ENCODE results near the gene TRPM1. TPM values are rescaled to one million over a fixed set of nuclear protein-coding genes. Genes with fewer than 3 reads are reported as not detected.

Gene TRPM1
- total RNA-seq: not detected in 3 replicates
- long read RNA-seq: 0 reads

DNA sequence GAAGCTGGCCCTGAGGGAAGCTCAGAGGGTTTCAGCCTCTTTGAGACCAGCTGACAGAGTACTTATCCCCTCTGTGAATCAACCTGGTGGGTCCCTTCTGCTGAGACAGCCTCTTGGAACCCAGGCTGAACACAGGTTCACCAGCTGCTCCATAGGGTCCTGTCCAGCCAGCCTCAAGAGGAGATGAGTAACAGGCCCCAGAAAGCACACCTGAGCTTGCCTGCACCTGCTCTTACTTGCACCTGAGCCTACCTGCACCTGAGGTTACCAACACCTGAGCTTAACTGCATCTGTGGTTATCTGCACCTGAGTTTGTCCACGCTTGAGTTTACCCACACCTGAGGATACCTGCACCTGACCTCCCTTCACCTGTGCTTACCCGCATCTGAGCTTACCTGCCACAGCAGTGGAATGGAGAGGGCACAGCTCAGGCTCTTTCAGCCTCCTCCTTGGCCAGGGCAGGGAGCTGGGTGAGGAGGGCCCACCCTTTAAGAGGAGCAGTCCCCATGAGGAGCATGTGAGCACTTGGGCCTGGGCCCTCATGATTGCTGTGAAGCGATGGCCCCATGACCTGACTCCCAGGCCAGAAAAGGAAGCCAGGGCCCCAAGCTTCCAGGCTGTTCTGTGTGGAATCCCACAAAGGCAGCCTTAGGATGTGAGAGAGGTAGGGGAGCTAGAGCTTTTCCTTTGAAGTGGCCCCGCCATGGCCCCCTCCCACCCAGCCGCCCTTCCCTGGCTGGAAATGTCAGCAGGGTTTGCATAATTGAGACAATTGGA lies at the start of gene TRPM1:
TSS of gene TRPM1 (minus strand) at position 464 of the 777 bp plus-strand sequence. CDS start 20,370 bp downstream, outside the sequence.
- no peak for DNase-seq (ENCODE audit: low spot score)
- no peaks in the 10 kb centered on the region for H3K27me3 Mint-ChIP-seq (ENCODE audit: low read depth)
- H3K4me3 Mint-ChIP-seq (ENCODE audit: unreplicated experiment): no peak within 1 kb of the TSS

DNA sequence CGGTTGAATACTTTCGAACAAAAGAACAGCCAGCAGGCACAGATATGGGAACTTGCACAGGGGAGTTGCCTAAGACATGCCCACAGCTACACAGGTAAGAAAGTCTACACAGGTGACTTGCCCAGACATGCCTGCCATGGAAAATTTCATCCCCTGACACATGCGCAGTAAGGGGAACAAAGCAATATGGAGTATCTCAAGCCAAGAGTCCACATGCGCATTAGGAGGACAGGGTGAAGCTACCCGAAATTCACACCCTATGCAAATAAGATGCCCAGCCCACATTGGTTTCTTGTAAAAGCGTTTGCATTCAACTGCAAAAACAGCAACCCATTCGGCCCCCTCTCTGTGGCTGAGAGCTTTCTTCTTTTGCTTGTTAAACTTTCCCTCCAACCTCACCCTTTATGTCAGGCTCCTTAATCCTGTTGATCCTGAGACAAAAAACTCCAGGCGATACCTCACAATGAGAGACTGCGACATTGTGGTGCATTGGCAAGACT lies 49.3 kb upstream of the TRPM1 start:
- Mint-ChIP-seq H3K27ac (ENCODE audit: unreplicated experiment) (no peak overlapping the region), H3K36me3 (ENCODE audit: low read depth) (peaks cover 2% of the 10 kb centered on the region), H3K4me1 (ENCODE audit: low read depth) (no peaks in the 10 kb centered on the region), H3K4me3 (ENCODE audit: unreplicated experiment) (no peak overlapping the region), H3K9me3 (ENCODE audit: low read depth) (no peaks in the 10 kb centered on the region), H3K27me3 (ENCODE audit: low read depth) (peaks cover 10% of the 10 kb centered on the region)
- DNase-seq (ENCODE audit: low spot score): no peak
- TF ChIP-seq, protein P1, sequence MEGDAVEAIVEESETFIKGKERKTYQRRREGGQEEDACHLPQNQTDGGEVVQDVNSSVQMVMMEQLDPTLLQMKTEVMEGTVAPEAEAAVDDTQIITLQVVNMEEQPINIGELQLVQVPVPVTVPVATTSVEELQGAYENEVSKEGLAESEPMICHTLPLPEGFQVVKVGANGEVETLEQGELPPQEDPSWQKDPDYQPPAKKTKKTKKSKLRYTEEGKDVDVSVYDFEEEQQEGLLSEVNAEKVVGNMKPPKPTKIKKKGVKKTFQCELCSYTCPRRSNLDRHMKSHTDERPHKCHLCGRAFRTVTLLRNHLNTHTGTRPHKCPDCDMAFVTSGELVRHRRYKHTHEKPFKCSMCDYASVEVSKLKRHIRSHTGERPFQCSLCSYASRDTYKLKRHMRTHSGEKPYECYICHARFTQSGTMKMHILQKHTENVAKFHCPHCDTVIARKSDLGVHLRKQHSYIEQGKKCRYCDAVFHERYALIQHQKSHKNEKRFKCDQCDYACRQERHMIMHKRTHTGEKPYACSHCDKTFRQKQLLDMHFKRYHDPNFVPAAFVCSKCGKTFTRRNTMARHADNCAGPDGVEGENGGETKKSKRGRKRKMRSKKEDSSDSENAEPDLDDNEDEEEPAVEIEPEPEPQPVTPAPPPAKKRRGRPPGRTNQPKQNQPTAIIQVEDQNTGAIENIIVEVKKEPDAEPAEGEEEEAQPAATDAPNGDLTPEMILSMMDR (IDR thresholded peaks at IDR 0.05): no peak

More for the DNA sequence above, at the start of gene TRPM1:
- TF ChIP-seq, protein P1 (IDR thresholded peaks at IDR 0.05): no peak
- H3K36me3 Mint-ChIP-seq (ENCODE audit: low read depth): no peaks in the 10 kb centered on the region
- no peaks in the 10 kb centered on the region for H3K9me3 Mint-ChIP-seq (ENCODE audit: low read depth)
- peaks cover 22% of the 10 kb centered on the region for H3K4me1 Mint-ChIP-seq (ENCODE audit: low read depth)
- no peak within 1 kb of the TSS for H3K27ac Mint-ChIP-seq (ENCODE audit: unreplicated experiment)

DNA sequence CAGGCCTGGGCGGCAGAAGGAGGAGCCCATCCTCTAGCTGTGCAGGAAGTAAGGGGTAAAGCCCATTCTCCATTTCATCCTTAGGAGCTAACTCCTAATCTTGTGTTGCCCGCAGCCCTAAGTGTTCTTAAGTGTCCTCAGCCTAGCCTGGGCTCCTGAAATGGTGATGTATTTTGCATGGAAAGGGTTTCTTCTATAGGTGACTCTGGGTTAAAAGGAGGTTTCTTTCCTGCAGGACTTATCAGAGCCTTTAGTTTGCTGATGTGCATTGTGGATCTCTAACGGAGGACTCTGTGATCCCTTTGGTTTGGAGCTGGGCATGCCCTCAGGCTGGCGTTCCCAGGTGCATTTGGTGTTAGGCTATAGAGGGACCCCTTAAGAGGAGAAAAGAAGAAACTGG lies 48.5 kb upstream of the TRPM1 start:
- H3K9me3 Mint-ChIP-seq (ENCODE audit: low read depth): no peaks in the 10 kb centered on the region
- H3K4me1 Mint-ChIP-seq (ENCODE audit: low read depth): no peaks in the 10 kb centered on the region

DNA sequence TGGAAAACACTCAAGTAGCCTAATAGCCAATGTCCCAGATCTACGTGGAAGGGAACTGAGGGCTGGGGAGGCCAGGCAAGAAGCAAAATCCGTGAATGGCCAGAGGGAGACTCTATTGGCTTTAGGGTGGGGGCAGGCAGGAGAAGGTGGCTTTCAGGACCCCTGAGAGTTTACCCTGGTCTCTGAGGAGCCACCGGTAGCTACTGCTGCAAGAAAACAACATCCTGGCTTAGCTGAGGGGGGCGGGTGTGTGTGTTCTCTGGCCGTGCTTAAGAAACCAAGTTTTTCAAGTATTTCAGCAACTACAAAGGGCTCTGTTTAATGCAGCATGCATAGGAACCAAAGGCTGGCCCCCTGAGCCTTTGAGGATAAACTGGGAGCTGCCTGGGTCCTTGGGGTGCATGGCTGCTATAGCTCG lies 47.6 kb upstream of the TRPM1 start:
- H3K27me3 Mint-ChIP-seq (ENCODE audit: low read depth): peaks cover 10% of the 10 kb centered on the region
- no peak overlapping the region for H3K4me3 Mint-ChIP-seq (ENCODE audit: unreplicated experiment)
- peaks cover 2% of the 10 kb centered on the region for H3K36me3 Mint-ChIP-seq (ENCODE audit: low read depth)
- H3K4me1 Mint-ChIP-seq (ENCODE audit: low read depth): no peaks in the 10 kb centered on the region
- H3K9me3 Mint-ChIP-seq (ENCODE audit: low read depth): no peaks in the 10 kb centered on the region
- no peak overlapping the region for H3K27ac Mint-ChIP-seq (ENCODE audit: unreplicated experiment)
- no peak for DNase-seq (ENCODE audit: low spot score)
- TF ChIP-seq, protein P1 (IDR thresholded peaks at IDR 0.05): no peak

More for the DNA sequence above, 48.5 kb upstream of the TRPM1 start:
- Mint-ChIP-seq H3K27ac (ENCODE audit: unreplicated experiment) (no peak overlapping the region), H3K36me3 (ENCODE audit: low read depth) (peaks cover 2% of the 10 kb centered on the region), H3K4me3 (ENCODE audit: unreplicated experiment) (no peak overlapping the region), H3K27me3 (ENCODE audit: low read depth) (peaks cover 10% of the 10 kb centered on the region)
- no peak for DNase-seq (ENCODE audit: low spot score)
- TF ChIP-seq, protein P1 (IDR thresholded peaks at IDR 0.05): no peak

DNA sequence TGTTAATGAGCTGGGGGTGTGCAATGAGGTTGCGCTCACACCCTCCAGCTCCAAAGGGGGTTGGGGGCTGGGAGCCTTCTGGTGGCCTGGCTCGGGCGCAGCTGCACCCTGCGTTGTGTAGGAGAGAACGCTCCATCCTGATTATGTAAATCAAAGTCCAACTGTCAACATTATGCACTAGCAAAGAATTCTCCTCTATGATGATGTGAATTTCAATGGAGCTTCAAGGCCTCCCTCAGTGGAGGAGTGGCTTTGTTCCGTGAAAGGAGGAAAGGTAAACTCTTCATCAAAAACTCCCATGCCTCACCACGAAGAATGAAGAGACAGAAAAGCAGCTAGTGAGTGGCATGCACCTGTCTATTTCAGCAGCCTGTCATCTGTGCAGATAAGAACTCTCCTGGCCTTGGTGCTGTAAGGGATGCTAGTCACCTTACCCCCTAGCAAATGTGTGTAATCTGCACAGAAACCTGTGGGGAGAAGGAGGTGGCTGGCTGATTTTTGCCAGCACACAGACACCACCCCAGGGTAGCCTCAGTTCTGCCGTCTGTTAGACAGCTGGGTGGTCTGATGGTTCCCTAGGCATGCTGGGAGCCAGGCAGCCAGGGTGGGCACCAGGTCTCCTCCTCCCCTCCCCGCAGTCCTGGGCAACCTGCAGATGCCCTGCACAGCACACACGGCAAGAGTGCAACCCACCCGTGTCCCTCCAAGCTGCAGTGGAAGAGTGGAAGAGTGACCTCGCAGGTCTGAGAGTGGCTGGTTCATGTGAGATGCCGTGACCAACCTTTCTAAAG lies 47.0 kb upstream of the TRPM1 start:
- Mint-ChIP-seq H3K4me3 (ENCODE audit: unreplicated experiment) (no peak overlapping the region), H3K27ac (ENCODE audit: unreplicated experiment) (no peak overlapping the region), H3K27me3 (ENCODE audit: low read depth) (peaks cover 8% of the 10 kb centered on the region), H3K4me1 (ENCODE audit: low read depth) (no peaks in the 10 kb centered on the region), H3K9me3 (ENCODE audit: low read depth) (no peaks in the 10 kb centered on the region), H3K36me3 (ENCODE audit: low read depth) (peaks cover 2% of the 10 kb centered on the region)
- DNase-seq (ENCODE audit: low spot score): no peak
- TF ChIP-seq, protein P1 (IDR thresholded peaks at IDR 0.05): no peak
